Renal cortical epithelial cell (primary cell): ENCODE measurements around the gene UNC93A. TPM values are rescaled to one million over a fixed set of nuclear protein-coding genes. Genes with fewer than 3 reads are reported as not detected.
"Not testable (repeated sequence)": the region's sequence is repeated elsewhere in the genome, so short reads cannot be mapped to it uniquely, and the experiment has no call there.

Source experiments
- DNase-seq: peaks from one replicate; pipeline ENCODE4 v3.0.0-alpha.2; 2011; ENCODE audit warnings: low read depth
- total RNA-seq: library from RNA; depleted of rRNA; stranded (reverse); fragments of >200 nt; gene quantifications from 2 replicates; pipeline ENCODE4 v1.2.3, GENCODE V29; 2014

The UNC93A gene
- total RNA-seq = not detected in 2 replicates

GRCh38 chr6:167290786-167291622, at the start of gene UNC93A:
Gene UNC93A (plus strand): TSS chr6:167291315. CDS start chr6:167291490, 175 bp downstream.
- peak; percentile 16 for DNase-seq

- DNase-seq = not testable (repeated sequence)
Observed at GRCh38 chr6:167241321-167242134, 49.6 kb upstream of the UNC93A start.

- not testable (repeated sequence) for DNase-seq
Observed at GRCh38 chr6:167242135-167242506, 49.0 kb upstream of the UNC93A start.

- DNase-seq = not testable (repeated sequence)
Observed at GRCh38 chr6:167242511-167243051, 48.5 kb upstream of the UNC93A start.

- no peak for DNase-seq
Observed at GRCh38 chr6:167244064-167244960, 46.8 kb upstream of the UNC93A start.

GRCh38 chr6:167244991-167245390, 46.1 kb upstream of the UNC93A start:
- no peak for DNase-seq

- DNase-seq = no peak
Observed at GRCh38 chr6:167245591-167245990, 45.5 kb upstream of the UNC93A start.

- no peak for DNase-seq
Observed at GRCh38 chr6:167247814-167248595, 43.1 kb upstream of the UNC93A start.

- not testable (repeated sequence) for DNase-seq
Observed at GRCh38 chr6:167248878-167249455, 42.1 kb upstream of the UNC93A start.

GRCh38 chr6:167252271-167252670, 38.8 kb upstream of the UNC93A start:
- no peak for DNase-seq

- no peak for DNase-seq
Observed at GRCh38 chr6:167255918-167256553, 35.1 kb upstream of the UNC93A start.

- no peak for DNase-seq
Observed at GRCh38 chr6:167258646-167259045, 32.5 kb upstream of the UNC93A start.

GRCh38 chr6:167266057-167266829, 24.9 kb upstream of the UNC93A start:
- DNase-seq = not testable (repeated sequence)

GRCh38 chr6:167266830-167267555, 24.1 kb upstream of the UNC93A start:
- DNase-seq = no peak

- peak; percentile 8 for DNase-seq
Observed at GRCh38 chr6:167267556-167267898, 23.6 kb upstream of the UNC93A start.

GRCh38 chr6:167267921-167268401, 23.2 kb upstream of the UNC93A start:
- peak; percentile 12 for DNase-seq

GRCh38 chr6:167268683-167269280, 22.3 kb upstream of the UNC93A start:
- DNase-seq = no peak
